Ishikawa (cell line): ENCODE data around the gene SLC12A4.
A peak's percentile ranks its signal among the peaks of the same experiment; 100 is the strongest.

Experiments
- CEBPB ChIP-seq: IDR thresholded peaks from 2 replicates; pipeline ENCODE4 v1.6.1; 2012
- CREB1 ChIP-seq: IDR thresholded peaks from 2 replicates; pipeline ENCODE4 v1.6.1; 2012; ENCODE audit warnings: low read depth
- EGR1 ChIP-seq: IDR thresholded peaks from 2 replicates; pipeline ENCODE4 v1.6.1; 2012
- EP300 ChIP-seq: IDR thresholded peaks from 2 replicates; pipeline ENCODE4 v1.6.1; 2012; ENCODE audit warnings: borderline replicate concordance
- FOXM1 ChIP-seq: IDR thresholded peaks from 2 replicates; pipeline ENCODE4 v1.6.1; 2012; ENCODE audit warnings: low read depth, borderline replicate concordance
- NFIC ChIP-seq: IDR thresholded peaks from 2 replicates; pipeline ENCODE4 v1.6.1; 2012
- RAD21 ChIP-seq: IDR thresholded peaks from 2 replicates; pipeline ENCODE4 v1.6.1; 2012; ENCODE audit warnings: low read depth
- TAF1 ChIP-seq: IDR thresholded peaks from 2 replicates; pipeline ENCODE4 v1.6.1; 2012; ENCODE audit warnings: low read depth, mild to moderate bottlenecking
- TCF12 ChIP-seq: IDR thresholded peaks from 2 replicates; pipeline ENCODE4 v1.6.1; 2012; ENCODE audit warnings: low read depth
- TEAD4 ChIP-seq: IDR thresholded peaks from 2 replicates; pipeline ENCODE4 v1.6.1; 2012
- YY1 ChIP-seq: IDR thresholded peaks from 2 replicates; pipeline ENCODE4 v1.6.1; 2012; ENCODE audit warnings: low read depth
- ZBTB7A ChIP-seq: IDR thresholded peaks from 2 replicates; pipeline ENCODE4 v1.6.1; 2012; ENCODE audit warnings: low read depth
- TF ChIP-seq, protein P1 (sequence below): IDR thresholded peaks from 2 replicates; pipeline ENCODE4 v1.6.1; 2012
- TF ChIP-seq, protein P2 (sequence below): IDR thresholded peaks from 2 replicates; pipeline ENCODE4 v1.6.1; 2012
- TF ChIP-seq, protein P3 (sequence below): IDR thresholded peaks from 2 replicates; pipeline ENCODE4 v1.6.1; 2012; ENCODE audit warnings: low read depth, mild to moderate bottlenecking

The SLC12A4 gene

DNA sequence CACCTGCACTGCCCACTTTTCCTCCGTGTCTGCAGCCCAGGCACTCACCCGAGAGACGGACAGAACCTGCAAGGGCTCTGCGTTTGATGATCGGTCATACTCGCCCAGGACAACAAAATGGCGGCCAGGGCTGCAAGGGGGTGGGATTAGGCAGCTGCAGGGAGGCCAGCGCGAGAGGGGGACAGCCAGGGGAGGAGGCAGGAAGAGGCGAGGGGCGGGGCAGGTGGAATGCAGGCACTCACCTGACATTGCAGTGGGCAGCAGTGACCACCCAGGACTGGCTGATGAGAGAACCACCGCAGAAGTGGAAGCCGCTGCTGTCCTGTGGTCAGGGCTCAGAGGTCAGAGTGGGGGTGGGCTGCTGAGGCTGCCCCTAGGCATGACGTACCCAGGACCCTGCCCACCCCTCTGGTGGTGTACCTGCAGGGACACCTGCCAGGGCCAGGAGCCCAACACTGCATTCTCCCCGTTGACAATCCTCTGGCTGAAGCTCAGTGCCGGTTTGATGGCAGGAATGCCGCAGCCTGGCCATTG, 37.7 kb downstream of the SLC12A4 start:
- TF ChIP-seq EGR1 (no peak), TAF1 (no peak)
- TF ChIP-seq, protein P1, sequence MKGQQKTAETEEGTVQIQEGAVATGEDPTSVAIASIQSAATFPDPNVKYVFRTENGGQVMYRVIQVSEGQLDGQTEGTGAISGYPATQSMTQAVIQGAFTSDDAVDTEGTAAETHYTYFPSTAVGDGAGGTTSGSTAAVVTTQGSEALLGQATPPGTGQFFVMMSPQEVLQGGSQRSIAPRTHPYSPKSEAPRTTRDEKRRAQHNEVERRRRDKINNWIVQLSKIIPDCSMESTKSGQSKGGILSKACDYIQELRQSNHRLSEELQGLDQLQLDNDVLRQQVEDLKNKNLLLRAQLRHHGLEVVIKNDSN = no peak

DNA sequence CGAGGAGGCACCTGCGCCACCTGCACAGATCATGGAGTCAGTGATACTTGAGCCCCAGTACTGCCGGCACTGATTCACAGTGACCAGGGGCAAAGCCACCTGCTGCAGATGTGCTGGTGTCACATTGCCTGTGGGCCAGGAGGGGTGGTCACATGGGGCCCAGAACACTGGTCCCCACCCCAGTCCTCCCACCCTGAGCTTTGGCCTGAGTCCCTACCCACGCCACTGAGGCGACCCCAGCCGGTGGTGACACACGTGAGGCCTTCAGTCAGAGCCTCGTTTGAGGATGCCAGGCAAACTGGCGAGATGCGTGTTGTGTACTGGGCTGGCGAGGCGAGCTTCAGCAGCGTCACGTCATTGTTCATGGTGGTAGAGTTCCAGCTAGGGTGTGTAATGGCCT, 38.2 kb downstream of the SLC12A4 start:
- TF ChIP-seq TCF12 = no peak
- no peak for TF ChIP-seq CREB1
- no peak for TF ChIP-seq EP300
- TF ChIP-seq, protein P2, sequence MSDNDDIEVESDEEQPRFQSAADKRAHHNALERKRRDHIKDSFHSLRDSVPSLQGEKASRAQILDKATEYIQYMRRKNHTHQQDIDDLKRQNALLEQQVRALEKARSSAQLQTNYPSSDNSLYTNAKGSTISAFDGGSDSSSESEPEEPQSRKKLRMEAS = no peak
- TF ChIP-seq, protein P1 = no peak
- no peak for TF ChIP-seq NFIC
- TF ChIP-seq CEBPB = no peak
- TF ChIP-seq ZBTB7A = no peak
- no peak for TF ChIP-seq TAF1
- no peak for TF ChIP-seq YY1
- no peak for TF ChIP-seq TEAD4
- no peak for TF ChIP-seq RAD21
- no peak for TF ChIP-seq EGR1
- TF ChIP-seq, protein P3, sequence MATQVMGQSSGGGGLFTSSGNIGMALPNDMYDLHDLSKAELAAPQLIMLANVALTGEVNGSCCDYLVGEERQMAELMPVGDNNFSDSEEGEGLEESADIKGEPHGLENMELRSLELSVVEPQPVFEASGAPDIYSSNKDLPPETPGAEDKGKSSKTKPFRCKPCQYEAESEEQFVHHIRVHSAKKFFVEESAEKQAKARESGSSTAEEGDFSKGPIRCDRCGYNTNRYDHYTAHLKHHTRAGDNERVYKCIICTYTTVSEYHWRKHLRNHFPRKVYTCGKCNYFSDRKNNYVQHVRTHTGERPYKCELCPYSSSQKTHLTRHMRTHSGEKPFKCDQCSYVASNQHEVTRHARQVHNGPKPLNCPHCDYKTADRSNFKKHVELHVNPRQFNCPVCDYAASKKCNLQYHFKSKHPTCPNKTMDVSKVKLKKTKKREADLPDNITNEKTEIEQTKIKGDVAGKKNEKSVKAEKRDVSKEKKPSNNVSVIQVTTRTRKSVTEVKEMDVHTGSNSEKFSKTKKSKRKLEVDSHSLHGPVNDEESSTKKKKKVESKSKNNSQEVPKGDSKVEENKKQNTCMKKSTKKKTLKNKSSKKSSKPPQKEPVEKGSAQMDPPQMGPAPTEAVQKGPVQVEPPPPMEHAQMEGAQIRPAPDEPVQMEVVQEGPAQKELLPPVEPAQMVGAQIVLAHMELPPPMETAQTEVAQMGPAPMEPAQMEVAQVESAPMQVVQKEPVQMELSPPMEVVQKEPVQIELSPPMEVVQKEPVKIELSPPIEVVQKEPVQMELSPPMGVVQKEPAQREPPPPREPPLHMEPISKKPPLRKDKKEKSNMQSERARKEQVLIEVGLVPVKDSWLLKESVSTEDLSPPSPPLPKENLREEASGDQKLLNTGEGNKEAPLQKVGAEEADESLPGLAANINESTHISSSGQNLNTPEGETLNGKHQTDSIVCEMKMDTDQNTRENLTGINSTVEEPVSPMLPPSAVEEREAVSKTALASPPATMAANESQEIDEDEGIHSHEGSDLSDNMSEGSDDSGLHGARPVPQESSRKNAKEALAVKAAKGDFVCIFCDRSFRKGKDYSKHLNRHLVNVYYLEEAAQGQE = no peak
- no peak for TF ChIP-seq FOXM1

DNA sequence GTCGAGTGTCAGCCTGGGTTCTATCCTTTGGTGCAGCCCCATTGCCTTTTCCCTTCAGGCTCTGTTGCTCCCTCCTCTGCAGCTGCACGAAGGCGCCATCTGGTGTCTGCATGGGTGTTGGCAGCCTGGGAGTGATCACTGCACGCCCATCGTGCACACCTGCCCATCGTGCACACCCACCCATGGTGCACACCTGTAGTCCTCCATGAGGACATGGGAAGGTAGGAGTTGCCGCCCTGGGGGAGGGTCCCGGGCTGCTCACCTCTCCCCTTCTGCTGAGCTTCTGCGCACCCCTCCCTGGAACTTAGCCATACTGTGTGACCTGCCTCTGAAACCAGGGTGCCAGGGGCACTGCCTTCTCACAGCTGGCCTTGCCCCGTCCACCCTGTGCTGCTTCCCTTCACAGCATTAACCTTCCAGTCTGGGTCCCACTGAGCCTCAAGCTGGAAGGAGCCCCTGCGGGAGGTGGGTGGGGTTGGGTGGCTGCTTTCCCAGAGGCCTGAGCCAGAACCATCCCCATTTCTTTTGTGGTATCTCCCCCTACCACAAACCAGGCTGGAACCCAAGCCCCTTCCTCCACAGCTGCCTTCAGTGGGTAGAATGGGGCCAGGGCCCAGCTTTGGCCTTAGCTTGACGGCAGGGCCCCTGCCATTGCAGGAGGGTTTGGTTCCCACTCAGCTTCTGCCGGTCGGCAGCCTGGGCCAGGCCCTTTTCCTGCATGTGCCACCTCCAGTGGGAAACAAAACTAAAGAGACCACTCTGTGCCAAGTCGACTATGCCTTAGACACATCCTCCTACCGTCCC, 39.7 kb downstream of the SLC12A4 start:
- TF ChIP-seq RAD21 (peak; percentile 92), NFIC (no peak)
- TF ChIP-seq, protein P2 = peak; percentile 34; the same call in 1 of the 2 replicates

DNA sequence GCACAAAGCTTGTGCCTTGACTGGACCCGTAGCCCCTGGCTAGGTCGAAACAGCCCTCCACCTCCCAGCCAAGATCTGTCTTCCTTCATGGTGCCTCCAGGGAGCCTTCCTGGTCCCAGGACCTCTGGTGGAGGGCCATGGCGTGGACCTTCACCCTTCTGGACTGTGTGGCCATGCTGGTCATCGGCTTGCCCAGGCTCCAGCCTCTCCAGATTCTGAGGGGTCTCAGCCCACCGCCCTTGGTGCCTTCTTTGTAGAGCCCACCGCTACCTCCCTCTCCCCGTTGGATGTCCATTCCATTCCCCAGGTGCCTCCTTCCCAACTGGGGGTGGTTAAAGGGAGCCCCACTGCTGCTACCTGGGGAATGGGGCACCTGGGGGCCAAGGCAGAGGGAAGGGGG, 40.3 kb downstream of the SLC12A4 start:
- TF ChIP-seq ZBTB7A (no peak), TAF1 (no peak), CREB1 (no peak), RAD21 (no peak), YY1 (no peak), EGR1 (no peak)
- TF ChIP-seq, protein P1 = no peak

DNA sequence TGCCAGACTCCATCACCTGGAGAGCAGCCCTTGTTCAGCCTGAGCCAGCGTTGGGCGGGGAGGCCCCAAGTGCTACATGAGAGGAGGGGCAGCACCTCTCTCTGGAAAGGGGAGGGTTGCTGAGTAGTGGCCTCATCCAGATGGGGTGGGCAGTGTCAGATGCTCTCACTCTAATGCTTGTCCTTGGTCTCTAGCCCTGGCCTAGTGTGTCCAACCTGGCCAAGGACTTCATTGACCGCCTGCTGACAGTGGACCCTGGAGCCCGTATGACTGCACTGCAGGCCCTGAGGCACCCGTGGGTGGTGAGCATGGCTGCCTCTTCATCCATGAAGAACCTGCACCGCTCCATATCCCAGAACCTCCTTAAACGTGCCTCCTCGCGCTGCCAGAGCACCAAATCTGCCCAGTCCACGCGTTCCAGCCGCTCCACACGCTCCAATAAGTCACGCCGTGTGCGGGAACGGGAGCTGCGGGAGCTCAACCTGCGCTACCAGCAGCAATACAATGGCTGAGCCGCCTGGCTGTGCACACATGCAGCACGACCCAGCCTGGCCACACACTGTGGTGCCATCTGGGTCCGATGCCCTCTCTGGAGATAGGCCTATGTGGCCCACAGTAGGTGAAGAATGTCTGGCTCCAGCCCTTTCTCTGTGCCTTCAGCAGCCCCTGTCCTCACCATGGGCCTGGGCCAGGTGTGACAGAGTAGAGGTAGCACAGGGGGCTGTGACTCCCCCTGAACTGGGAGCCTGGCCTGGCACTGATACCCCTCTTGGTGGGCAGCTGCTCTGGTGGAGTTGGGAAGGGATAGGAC, 41.1 kb downstream of the SLC12A4 start:
- TF ChIP-seq, protein P1 = no peak
- TF ChIP-seq NFIC = no peak
- no peak for TF ChIP-seq EP300
- TF ChIP-seq CEBPB = no peak
- TF ChIP-seq TCF12 = no peak
- TF ChIP-seq TEAD4 = no peak
- TF ChIP-seq FOXM1 = no peak
- no peak for TF ChIP-seq CREB1
- no peak for TF ChIP-seq TAF1
- TF ChIP-seq, protein P2 = no peak
- no peak for TF ChIP-seq RAD21
- TF ChIP-seq ZBTB7A = no peak

DNA sequence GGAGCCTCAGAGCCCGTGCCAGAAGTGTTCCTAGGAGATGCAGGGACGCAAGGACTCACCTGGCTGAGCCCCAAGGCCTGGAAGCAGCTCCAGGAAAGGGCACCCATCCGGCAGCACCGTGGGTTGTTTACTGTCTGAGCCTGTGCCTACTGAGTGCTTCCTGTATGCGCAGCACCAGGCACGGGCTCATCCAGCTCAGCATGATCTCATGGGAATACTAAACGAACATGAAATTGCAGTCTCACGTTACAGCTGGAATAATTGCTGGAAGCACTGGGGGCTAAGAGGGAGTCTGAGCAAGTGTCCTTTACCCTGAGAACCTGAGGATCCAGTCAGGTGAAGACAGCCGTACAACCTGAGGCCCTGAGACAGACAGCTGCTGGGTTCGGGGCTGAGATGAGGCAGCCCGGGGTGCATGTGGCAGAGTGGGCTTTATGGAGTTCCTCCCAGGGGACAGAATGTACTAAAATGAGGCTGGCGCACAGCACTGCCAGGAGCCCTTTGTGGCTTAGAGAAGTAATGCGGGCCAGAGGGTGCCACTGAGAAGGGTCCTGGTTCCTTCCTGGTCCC, 42.2 kb downstream of the SLC12A4 start:
- TF ChIP-seq NFIC (no peak), CEBPB (no peak), TAF1 (no peak), FOXM1 (no peak), YY1 (no peak), TCF12 (no peak)
- TF ChIP-seq, protein P2 = peak; percentile 10; the same call in 1 of the 2 replicates
- TF ChIP-seq, protein P3 = no peak
